Astrocyte of the spinal cord (primary cell): ENCODE results near the gene JMJD8.

Experiments
- DNase-seq: peaks from one replicate; pipeline ENCODE4 v3.0.0; 2011; ENCODE audit warnings: low read depth, low spot score
- H3K4me3 ChIP-seq: 2 replicates; pipeline ENCODE4 v1.5.1; 2011; ENCODE audit warnings: low read depth, mild to moderate bottlenecking, low read length, moderate library complexity
- CTCF ChIP-seq: IDR thresholded peaks from 2 replicates; pipeline ENCODE4 v1.5.1; 2012; ENCODE audit warnings: low read depth, mild to moderate bottlenecking, low read length, inconsistent platforms
- in situ Hi-C: cut with HindIII; loops from 2 replicates; pipeline ENCODE4 v1.10.0; 2017; ENCODE audit warnings: low sequenced_read_pairs

JMJD8 gene

GRCh38 chr16:638034-638543 lies 46.0 kb downstream of the JMJD8 start:
- no peak overlapping the region for H3K4me3 ChIP-seq
- in situ Hi-C loops, result no loop called here
- no peak for DNase-seq
- no peak for TF ChIP-seq CTCF

- no peak for TF ChIP-seq CTCF
- in situ Hi-C loops, result no loop called here
- DNase-seq, result peak; percentile 90
- peak overlapping the region; percentile 67 for H3K4me3 ChIP-seq
Measured at GRCh38 chr16:637081-638018, 46.8 kb downstream of the JMJD8 start.

- peak; percentile 95 for DNase-seq
- H3K4me3 ChIP-seq, result peak within 1 kb of the TSS; percentile 67
- in situ Hi-C loops, result no loop called here
- no peak for TF ChIP-seq CTCF
Measured at GRCh38 chr16:636206-637080, 47.7 kb downstream of the JMJD8 start, which contains the start of gene METTL26. METTL26 (minus strand) TSS chr16:636305; CDS start chr16:636290, 15 bp downstream.

GRCh38 chr16:635573-636205 lies 48.4 kb downstream of the JMJD8 start:
- DNase-seq, result no peak
- H3K4me3 ChIP-seq, result peak overlapping the region; percentile 67
- no peak for TF ChIP-seq CTCF
- in situ Hi-C loops, result no loop called here

- no peak for DNase-seq
- TF ChIP-seq CTCF, result no peak
- H3K4me3 ChIP-seq, result peak overlapping the region; percentile 67
- in situ Hi-C loops, result no loop called here
Measured at GRCh38 chr16:634996-635395, 49.1 kb downstream of the JMJD8 start.

- DNase-seq, result no peak
- in situ Hi-C loops, result no loop called here
- no peak for TF ChIP-seq CTCF
- no peak overlapping the region for H3K4me3 ChIP-seq
Measured at GRCh38 chr16:634051-634670, 50.0 kb downstream of the JMJD8 start.
